A549 (cell line): Measurements from ENCODE around the gene SRRM2. TPM values are rescaled to one million over a fixed set of nuclear protein-coding genes. Genes with fewer than 3 reads are reported as not detected.
A peak's percentile ranks its signal among the peaks of the same experiment; 100 is the strongest.

Source experiments
- ATAC-seq, 2 experiments: fragments of 200-7000 bp in 1 of 2; fragments of >200 bp in 1 of 2; cut with Nextera tagmentation in 1 of 2; cut with Tn5 transposase in 1 of 2; 3 replicates each; pipeline versions ENCODE4 v1.8.0 to v1.9.1; 2018 to 2020; ENCODE audit warnings: mild to moderate bottlenecking in 1 of 2, moderate library complexity in 1 of 2
- CTCF ChIA-PET: fragments of 300-600 bp; sonication (Branson Sonifier 250); formaldehyde crosslinking; extraction: SDS; loops from one replicate; lab custom pipeline; 2021; ENCODE audit warnings: antibody characterized with exemption, inconsistent platforms; lab: Yijun Ruan, JAX
- POLR2A ChIA-PET: fragments of 350-600 bp; formaldehyde crosslinking; extraction: SDS; loops from one replicate; lab custom pipeline; 2021; ENCODE audit warnings: antibody characterized with exemption, inconsistent platforms; lab: Yijun Ruan, JAX
- DNase-seq, 2 experiments: peaks; one replicate each; pipeline versions ENCODE4 v3.0.0 to v3.0.0-alpha.2; 2011 to 2016; ENCODE audit warnings: low read depth in 1 of 2, low spot score in 1 of 2
- FAIRE-seq: peaks from 2 replicates; lab custom pipeline; 2011; peaks lifted over from hg19 to GRCh38; lab: Jason Lieb, UNC
- H3K27ac ChIP-seq, 2 experiments: fragments of >200 bp; sonication (Bioruptor Twin); formaldehyde crosslinking; 3 replicates each; pipeline ENCODE4 v1.5.1; 2016 to 2017
- H3K4me1 ChIP-seq: fragments of >200 bp; sonication (Bioruptor Twin); formaldehyde crosslinking; 3 replicates; pipeline ENCODE4 v1.6.1; 2016
- H3K4me2 ChIP-seq: fragments of >200 bp; sonication (Bioruptor Twin); formaldehyde crosslinking; 3 replicates; pipeline ENCODE4 v1.6.1; 2016
- H3K4me3 ChIP-seq: fragments of >200 bp; sonication (Bioruptor Twin); formaldehyde crosslinking; 3 replicates; pipeline ENCODE4 v1.5.1; 2016
- H3K9me3 ChIP-seq: fragments of >200 bp; sonication (Bioruptor Twin); formaldehyde crosslinking; 3 replicates; pipeline ENCODE4 v1.6.1; 2016
- BHLHE40 ChIP-seq: IDR thresholded peaks from 2 replicates; pipeline ENCODE4 v1.6.1; 2012; ENCODE audit warnings: low read depth, low read length, inconsistent platforms
- CEBPB ChIP-seq, 2 experiments: fragments of >200 bp in 1 of 2; sonication (Bioruptor Twin) in 1 of 2; formaldehyde crosslinking in 1 of 2; IDR thresholded peaks; 2 replicates each; pipeline ENCODE4 v1.6.1; 2012 to 2016
- EHF ChIP-seq: fragments of 250-450 bp; sonication (Bioruptor Pico); IDR thresholded peaks from 2 replicates; pipeline ENCODE4 v1.5.0; 2020; ENCODE audit warnings: mild to moderate bottlenecking
- ESRRA ChIP-seq: fragments of 150-350 bp; IDR thresholded peaks from 2 replicates; pipeline ENCODE4 v1.6.1; 2014; ENCODE audit warnings: mild to moderate bottlenecking, low read length, borderline replicate concordance
- FOSB ChIP-seq: fragments of 250-450 bp; sonication (Bioruptor Pico); IDR thresholded peaks from 2 replicates; pipeline ENCODE4 v1.5.0; 2020; ENCODE audit warnings: mild to moderate bottlenecking, moderate library complexity
- FOXS1 ChIP-seq: fragments of 250-450 bp; sonication (Bioruptor Pico); IDR thresholded peaks from 2 replicates; pipeline ENCODE4 v1.5.0; 2020; ENCODE audit warnings: mild to moderate bottlenecking, moderate library complexity
- GATA3 ChIP-seq: IDR thresholded peaks from 2 replicates; pipeline ENCODE4 v1.6.1; 2012; ENCODE audit warnings: borderline replicate concordance
- HEYL ChIP-seq: fragments of 250-450 bp; sonication (Bioruptor Pico); IDR thresholded peaks from 2 replicates; pipeline ENCODE4 v1.8.0; 2021; ENCODE audit warnings: mild to moderate bottlenecking, moderate library complexity
- HOXA7 ChIP-seq: fragments of 250-450 bp; sonication (Bioruptor Pico); IDR thresholded peaks from 2 replicates; pipeline ENCODE4 v1.5.0; 2020; ENCODE audit warnings: mild to moderate bottlenecking, moderate library complexity
- JUNB ChIP-seq: fragments of >200 bp; sonication (Bioruptor Twin); formaldehyde crosslinking; IDR thresholded peaks from 2 replicates; pipeline ENCODE4 v1.6.1; 2016
- KDM1A ChIP-seq: fragments of 200-600 bp; sonication (generic); IDR thresholded peaks from 2 replicates; pipeline ENCODE4 v1.6.1; 2016; ENCODE audit warnings: low read depth, mild to moderate bottlenecking
- KDM5A ChIP-seq: fragments of 200-600 bp; sonication (generic); IDR thresholded peaks from 2 replicates; pipeline ENCODE4 v1.6.1; 2016; ENCODE audit warnings: antibody characterized with exemption, mild to moderate bottlenecking
- MAZ ChIP-seq: fragments of 150-350 bp; IDR thresholded peaks from 2 replicates; pipeline ENCODE4 v1.6.1; 2014; ENCODE audit warnings: antibody characterized with exemption, low read depth, low read length, borderline replicate concordance
- MYC ChIP-seq: IDR thresholded peaks from 2 replicates; pipeline ENCODE4 v1.6.1; 2012; ENCODE audit warnings: mild to moderate bottlenecking, inconsistent platforms, low read length, improper control_type of control experiment, borderline replicate concordance
- NFE2L2 ChIP-seq: fragments of 150-350 bp; conservative IDR thresholded peaks from 2 replicates; pipeline ENCODE4 v1.6.1; 2014; ENCODE audit warnings: low read length
- PHF8 ChIP-seq: fragments of 200-600 bp; sonication (generic); IDR thresholded peaks from 2 replicates; pipeline ENCODE4 v1.6.1; 2016; ENCODE audit warnings: low read depth, mild to moderate bottlenecking, antibody characterized with exemption, moderate library complexity, borderline replicate concordance
- POLR2A ChIP-seq: IDR thresholded peaks from 2 replicates; pipeline ENCODE4 v1.6.1; 2012; ENCODE audit warnings: mild to moderate bottlenecking, low read length
- RARB ChIP-seq: fragments of 250-450 bp; sonication (Bioruptor Pico); IDR thresholded peaks from 2 replicates; pipeline ENCODE4 v1.8.0; 2021; ENCODE audit warnings: mild to moderate bottlenecking, moderate library complexity
- RFX5 ChIP-seq: fragments of 450-650 bp; IDR thresholded peaks from 2 replicates; pipeline ENCODE4 v1.7.1; 2014; ENCODE audit warnings: antibody characterized with exemption, mild to moderate bottlenecking, moderate library complexity
- RNF2 ChIP-seq: fragments of 200-600 bp; sonication (generic); IDR thresholded peaks from 2 replicates; pipeline ENCODE4 v1.6.1; 2016; ENCODE audit warnings: low read depth, mild to moderate bottlenecking, antibody characterized with exemption, moderate library complexity, borderline replicate concordance
- SMC3 ChIP-seq: fragments of >200 bp; sonication (Bioruptor Twin); formaldehyde crosslinking; IDR thresholded peaks from 3 replicates; pipeline ENCODE4 v1.6.1; 2018; ENCODE audit warnings: inconsistent platforms
- TFCP2L1 ChIP-seq: fragments of 250-450 bp; sonication (Bioruptor Pico); IDR thresholded peaks from 2 replicates; pipeline ENCODE4 v1.5.0; 2021; ENCODE audit warnings: mild to moderate bottlenecking
- ZC3H11A ChIP-seq: fragments of 450-650 bp; IDR thresholded peaks from 2 replicates; pipeline ENCODE4 v1.6.1; 2014; ENCODE audit warnings: antibody characterized with exemption, mild to moderate bottlenecking
- ZFP36 ChIP-seq: fragments of 450-650 bp; IDR thresholded peaks from 2 replicates; pipeline ENCODE4 v1.6.1; 2014; ENCODE audit warnings: borderline replicate concordance; ENCODE audit not compliant: partially characterized antibody
- WGBS: methylation state at CpG from one replicate; pipeline ENCODE4 v1.1.6; 2017; ENCODE audit errors: missing lambda C conversion rate; 5-methylcytosine and 5-hydroxymethylcytosine counted together
- polyA plus RNA-seq, 4 experiments: library from polyadenylated mRNA; depleted of rRNA in 3 of 4; stranded (reverse); fragments of >200 nt; fragmentation: RNase III in 1 of 4; extraction: RNeasy Plus Mini Kit Qiagen cat#74134 plus additional on column Dnase treatment in 1 of 4; gene quantifications; 2 replicates in 3 of 4; 3 replicates in 1 of 4; pipeline ENCODE4 v1.2.3, GENCODE V29; 2011 to 2017
- TF ChIP-seq, protein P1 (sequence below): fragments of 250-450 bp; sonication (Bioruptor Pico); IDR thresholded peaks from 2 replicates; pipeline ENCODE4 v1.5.0; 2020; ENCODE audit warnings: low read depth, mild to moderate bottlenecking, moderate library complexity
- TF ChIP-seq, protein P2 (sequence below): IDR thresholded peaks from 2 replicates; pipeline ENCODE4 v1.6.1; 2012
- TF ChIP-seq, protein P3 (sequence below): fragments of >200 bp; sonication (Bioruptor Twin); formaldehyde crosslinking; IDR thresholded peaks from 3 replicates; pipeline ENCODE4 v1.5.1; 2016
- TF ChIP-seq, protein P4 (sequence below): IDR thresholded peaks from 2 replicates; pipeline ENCODE4 v1.6.1; 2012

Gene SRRM2
- polyA plus RNA-seq, 2 of the 4 experiments (the other 2 are of a cell fraction): 167 to 512 TPM

DNA sequence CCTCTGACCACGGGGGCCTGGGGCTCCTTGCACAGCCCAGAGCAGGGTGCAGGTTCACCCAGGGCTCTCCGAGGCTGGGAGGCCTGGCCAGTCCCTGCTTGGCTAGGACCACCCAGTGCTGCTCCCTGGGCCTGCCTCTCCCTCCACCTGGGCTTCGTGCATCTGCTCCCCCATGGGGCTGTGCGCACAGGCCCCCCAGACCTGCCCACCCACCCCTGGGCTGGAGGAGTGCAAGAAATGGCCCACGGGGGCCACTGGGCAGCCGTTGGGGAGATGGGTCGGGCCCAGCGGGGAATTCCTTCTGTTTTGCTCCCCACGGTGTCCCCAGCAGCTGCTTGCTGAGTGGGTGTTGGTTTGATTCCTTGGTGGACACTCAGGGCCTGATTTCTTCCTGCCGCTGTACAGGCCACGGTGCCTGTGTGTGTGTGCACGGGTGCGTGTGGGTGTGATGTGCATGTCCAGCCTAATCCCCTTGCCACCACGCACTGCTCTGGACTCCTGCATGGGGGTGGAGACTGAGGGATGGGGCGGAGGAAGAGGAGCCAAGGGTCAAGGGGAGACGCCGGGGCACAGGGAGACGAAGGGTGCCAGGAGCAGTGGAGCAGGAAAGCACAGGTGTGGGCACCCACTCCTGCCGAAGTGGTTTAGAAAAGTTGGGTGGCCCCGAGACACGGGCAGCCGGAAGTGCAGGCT, 40.9 kb upstream of the SRRM2 start:
- FAIRE-seq (no peak), ATAC-seq (peak in 1 of 2 experiments; percentile 7; a peak in 3 of 6 replicates), DNase-seq (no peak)
- no peaks in the 10 kb centered on the region for H3K4me1 ChIP-seq
- POLR2A ChIA-PET: no interaction called here
- H3K27ac ChIP-seq: no peak overlapping the region
- no peak for TF ChIP-seq RFX5
- TF ChIP-seq NFE2L2: no peak
- TF ChIP-seq SMC3: no peak
- no peak for TF ChIP-seq KDM5A
- no peak overlapping the region for H3K4me2 ChIP-seq
- H3K9me3 ChIP-seq: no peaks in the 10 kb centered on the region
- no peak overlapping the region for H3K4me3 ChIP-seq
- CTCF ChIA-PET: no interaction called here
- 85% methylated on average over 17 of the region's 22 CpGs for WGBS

DNA sequence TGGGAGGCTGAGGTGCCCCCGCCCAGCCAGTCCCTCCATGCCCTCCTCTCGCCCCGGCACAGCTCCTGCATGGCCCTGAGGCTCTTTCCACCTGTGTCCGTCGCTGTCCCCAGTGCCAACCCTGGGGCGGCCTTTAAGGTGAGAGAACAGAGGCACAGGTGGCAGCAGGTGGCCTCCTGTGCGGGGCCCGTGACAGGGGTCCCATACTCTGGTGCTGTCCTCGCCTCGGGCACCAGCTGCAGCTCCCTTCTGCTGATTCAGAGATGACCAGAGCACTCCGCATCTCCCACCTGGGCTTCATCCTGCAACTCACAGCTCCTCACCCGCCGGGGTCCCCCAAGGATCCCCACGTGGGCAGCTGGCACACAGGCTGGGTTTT, 40.4 kb upstream of the SRRM2 start:
- ChIA-PET POLR2A (no interaction called here), CTCF (interaction anchor here (0.8 kb wide), 1 partner anchor 10 kb away, joined by 3 read pairs; no protein-coding TSS in a partner anchor)
- FAIRE-seq (no peak), ATAC-seq (no peak), DNase-seq (no peak)
- Histone ChIP-seq H3K9me3 (no peaks in the 10 kb centered on the region), H3K4me3 (no peak overlapping the region), H3K4me1 (no peaks in the 10 kb centered on the region), H3K4me2 (no peak overlapping the region), H3K27ac (no peak overlapping the region)
- TF ChIP-seq RARB: no peak
- no peak for TF ChIP-seq FOSB (CRISPR knock-in tag)
- TF ChIP-seq JUNB: no peak
- TF ChIP-seq, protein P1, sequence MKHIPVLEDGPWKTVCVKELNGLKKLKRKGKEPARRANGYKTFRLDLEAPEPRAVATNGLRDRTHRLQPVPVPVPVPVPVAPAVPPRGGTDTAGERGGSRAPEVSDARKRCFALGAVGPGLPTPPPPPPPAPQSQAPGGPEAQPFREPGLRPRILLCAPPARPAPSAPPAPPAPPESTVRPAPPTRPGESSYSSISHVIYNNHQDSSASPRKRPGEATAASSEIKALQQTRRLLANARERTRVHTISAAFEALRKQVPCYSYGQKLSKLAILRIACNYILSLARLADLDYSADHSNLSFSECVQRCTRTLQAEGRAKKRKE: no peak
- no peak for TF ChIP-seq BHLHE40
- TF ChIP-seq POLR2A: no peak
- TF ChIP-seq, protein P2, sequence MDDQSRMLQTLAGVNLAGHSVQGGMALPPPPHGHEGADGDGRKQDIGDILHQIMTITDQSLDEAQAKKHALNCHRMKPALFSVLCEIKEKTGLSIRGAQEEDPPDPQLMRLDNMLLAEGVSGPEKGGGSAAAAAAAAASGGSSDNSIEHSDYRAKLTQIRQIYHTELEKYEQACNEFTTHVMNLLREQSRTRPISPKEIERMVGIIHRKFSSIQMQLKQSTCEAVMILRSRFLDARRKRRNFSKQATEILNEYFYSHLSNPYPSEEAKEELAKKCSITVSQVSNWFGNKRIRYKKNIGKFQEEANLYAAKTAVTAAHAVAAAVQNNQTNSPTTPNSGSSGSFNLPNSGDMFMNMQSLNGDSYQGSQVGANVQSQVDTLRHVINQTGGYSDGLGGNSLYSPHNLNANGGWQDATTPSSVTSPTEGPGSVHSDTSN: no peak
- TF ChIP-seq SMC3: no peak
- no peak for TF ChIP-seq CEBPB (IDR thresholded peaks at IDR 0.05)
- no peak for TF ChIP-seq HOXA7 (CRISPR knock-in tag)
- TF ChIP-seq HEYL: no peak
- TF ChIP-seq MYC: no peak
- 78% methylated on average over 13 of the region's 14 CpGs for WGBS

DNA sequence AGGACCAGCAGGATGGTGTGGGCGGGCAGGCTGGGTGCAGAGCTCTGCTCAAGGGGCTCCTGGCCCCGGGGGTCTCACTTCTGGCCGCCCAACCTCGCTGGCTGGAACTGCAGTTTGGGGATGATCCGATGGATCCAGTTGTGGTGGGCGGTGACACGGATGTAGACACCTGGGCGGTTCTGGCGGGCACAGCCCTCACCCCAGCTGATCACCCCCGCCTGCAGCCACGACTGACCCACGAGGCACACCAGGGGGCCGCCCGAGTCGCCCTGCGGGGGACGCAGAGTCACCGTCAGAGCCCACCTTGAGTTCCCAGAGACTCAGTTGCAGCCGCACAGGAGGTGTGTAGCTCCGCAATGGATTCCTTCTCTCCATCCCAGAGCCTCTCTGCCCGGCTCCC, 39.9 kb upstream of the SRRM2 start:
- no peak for FAIRE-seq
- TF ChIP-seq, protein P3, sequence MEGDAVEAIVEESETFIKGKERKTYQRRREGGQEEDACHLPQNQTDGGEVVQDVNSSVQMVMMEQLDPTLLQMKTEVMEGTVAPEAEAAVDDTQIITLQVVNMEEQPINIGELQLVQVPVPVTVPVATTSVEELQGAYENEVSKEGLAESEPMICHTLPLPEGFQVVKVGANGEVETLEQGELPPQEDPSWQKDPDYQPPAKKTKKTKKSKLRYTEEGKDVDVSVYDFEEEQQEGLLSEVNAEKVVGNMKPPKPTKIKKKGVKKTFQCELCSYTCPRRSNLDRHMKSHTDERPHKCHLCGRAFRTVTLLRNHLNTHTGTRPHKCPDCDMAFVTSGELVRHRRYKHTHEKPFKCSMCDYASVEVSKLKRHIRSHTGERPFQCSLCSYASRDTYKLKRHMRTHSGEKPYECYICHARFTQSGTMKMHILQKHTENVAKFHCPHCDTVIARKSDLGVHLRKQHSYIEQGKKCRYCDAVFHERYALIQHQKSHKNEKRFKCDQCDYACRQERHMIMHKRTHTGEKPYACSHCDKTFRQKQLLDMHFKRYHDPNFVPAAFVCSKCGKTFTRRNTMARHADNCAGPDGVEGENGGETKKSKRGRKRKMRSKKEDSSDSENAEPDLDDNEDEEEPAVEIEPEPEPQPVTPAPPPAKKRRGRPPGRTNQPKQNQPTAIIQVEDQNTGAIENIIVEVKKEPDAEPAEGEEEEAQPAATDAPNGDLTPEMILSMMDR: no peak
- no peak for TF ChIP-seq EHF (CRISPR knock-in tag)
- no peak for TF ChIP-seq PHF8
- no peak for TF ChIP-seq TFCP2L1 (CRISPR knock-in tag)
- TF ChIP-seq, protein P4, sequence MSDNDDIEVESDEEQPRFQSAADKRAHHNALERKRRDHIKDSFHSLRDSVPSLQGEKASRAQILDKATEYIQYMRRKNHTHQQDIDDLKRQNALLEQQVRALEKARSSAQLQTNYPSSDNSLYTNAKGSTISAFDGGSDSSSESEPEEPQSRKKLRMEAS: no peak
- no peak for TF ChIP-seq GATA3
- no peak for TF ChIP-seq RNF2
- no peak for TF ChIP-seq FOXS1 (CRISPR knock-in tag)
- no peak for TF ChIP-seq ZC3H11A
- no peak for TF ChIP-seq KDM1A
- no peak for TF ChIP-seq ZFP36
- no peak for TF ChIP-seq ESRRA
- TF ChIP-seq MAZ: no peak
- TF ChIP-seq, all 56 proteins: peak for 0
- ChIA-PET CTCF (interaction anchor here (0.8 kb wide), 1 partner anchor 9 kb away, joined by 3 read pairs; no protein-coding TSS in a partner anchor), POLR2A (no interaction called here)
- ATAC-seq (no peak), DNase-seq (no peak)
- Histone ChIP-seq H3K9me3 (no peaks in the 10 kb centered on the region), H3K4me1 (no peaks in the 10 kb centered on the region), H3K4me3 (no peak overlapping the region), H3K4me2 (no peak overlapping the region), H3K27ac (no peak overlapping the region)
- 77% methylated on average over 13 of the region's 21 CpGs for WGBS
